K562 (cell line): Measurements from ENCODE around the gene INSL3. TPM values are rescaled to one million over a fixed set of nuclear protein-coding genes. Genes with fewer than 3 reads are reported as not detected.

Source experiments
- ATAC-seq: fragments of 200-7000 bp; cut with Tn5 transposase; 3 replicates; pipeline ENCODE4 v1.9.1; 2020; ENCODE audit warnings: moderate library complexity
- BruUV-seq: library from RNA; stranded (reverse); fragments of 400-500 nt; replicated peaks from 2 replicates; lab custom pipeline; 2021; lab: Mats Ljungman, UMichigan
- CTCF ChIA-PET: fragments of 300-600 bp; formaldehyde crosslinking; extraction: SDS; loops from one replicate; lab custom pipeline; 2021; ENCODE audit warnings: low intra/inter-chr PET ratio; lab: Yijun Ruan, JAX
- POLR2A ChIA-PET: fragments of 300-600, 350-650 bp; sonication (Branson Sonifier 250); formaldehyde crosslinking; extraction: SDS; loops from one replicate; lab custom pipeline; 2021; ENCODE audit warnings: antibody characterized with exemption, inconsistent platforms; lab: Yijun Ruan, JAX
- DNase-seq, 4 experiments: peaks; one replicate each; pipeline versions ENCODE4 v3.0.0 to v3.0.0-alpha.2; 2011 to 2018; ENCODE audit warnings: low spot score in 3 of 4, mixed read lengths in 3 of 4; ENCODE audit errors: extremely low read depth in 1 of 4
- FAIRE-seq: peaks from 2 replicates; lab custom pipeline; 2011; peaks lifted over from hg19 to GRCh38; lab: Jason Lieb, UNC
- H2AFZ ChIP-seq: 2 replicates; pipeline ENCODE4 v1.6.0; 2011; ENCODE audit warnings: low read depth, low read length, control low read depth, inconsistent platforms
- H3K27ac ChIP-seq: fragments of 200-600 bp; 3 replicates; pipeline ENCODE4 v1.8.0; 2011; ENCODE audit warnings: low read depth, mild to moderate bottlenecking, control low read depth, inconsistent platforms, low read length, moderate library complexity, mixed read lengths; ENCODE audit errors: extremely low read depth
- H3K27me3 ChIP-seq, 2 experiments: fragments of 300-600 bp in 1 of 2; 2 replicates in 1 of 2; 3 replicates in 1 of 2; pipeline versions ENCODE4 v1.6.0 to v1.8.0; 2011; ENCODE audit warnings: inconsistent platforms in 2 of 2, low read length in 2 of 2, mild to moderate bottlenecking in 1 of 2, mixed read lengths in 1 of 2, moderate library complexity in 1 of 2; ENCODE audit not compliant: control insufficient read depth in 2 of 2, insufficient read depth in 2 of 2
- H3K36me3 ChIP-seq: fragments of 300-600 bp; 3 replicates; pipeline ENCODE4 v1.8.0; 2011; ENCODE audit warnings: mild to moderate bottlenecking, low read length, inconsistent platforms; ENCODE audit not compliant: control insufficient read depth, insufficient read depth
- H3K4me1 ChIP-seq, 2 experiments: fragments of 200-600 bp in 1 of 2; replicated peaks in 1 of 2; 2 replicates in 1 of 2; 3 replicates in 1 of 2; pipeline versions ENCODE4 v1.5.1 to v1.8.0; 2011; ENCODE audit warnings: inconsistent platforms in 2 of 2, low read length in 2 of 2, mild to moderate bottlenecking in 1 of 2, mixed read lengths in 1 of 2, moderate library complexity in 1 of 2; ENCODE audit not compliant: control insufficient read depth in 2 of 2, insufficient read depth in 2 of 2
- H3K4me2 ChIP-seq: 2 replicates; pipeline ENCODE4 v1.6.1; 2011; ENCODE audit warnings: low read length, control low read depth, inconsistent platforms, mixed read lengths; ENCODE audit not compliant: insufficient read depth
- H3K4me3 ChIP-seq: fragments of 200-600 bp; sonication (generic), shearing (Covaris generic); 2 replicates; pipeline ENCODE4 v1.5.1; 2016; ENCODE audit warnings: control low read depth, inconsistent platforms
- H3K79me2 ChIP-seq: fragments of 200-600 bp; 3 replicates; pipeline ENCODE4 v1.8.0; 2011; ENCODE audit warnings: low read length, inconsistent platforms; ENCODE audit not compliant: control insufficient read depth, insufficient read depth
- H3K9ac ChIP-seq, 2 experiments: 2 replicates each; pipeline versions ENCODE4 v1.6.0 to v1.6.1; 2011; ENCODE audit warnings: low read depth in 2 of 2, low read length in 2 of 2, control low read depth in 1 of 2, inconsistent platforms in 1 of 2, mild to moderate bottlenecking in 1 of 2, mixed read lengths in 1 of 2; ENCODE audit not compliant: insufficient read depth in 1 of 2
- H3K9me1 ChIP-seq: one replicate; pipeline ENCODE4 v1.6.0; 2011; ENCODE audit warnings: inconsistent platforms, mild to moderate bottlenecking, low read length, moderate library complexity; ENCODE audit not compliant: control insufficient read depth, insufficient read depth
- H3K9me3 ChIP-seq: replicated peaks from 2 replicates; pipeline ENCODE4 v1.5.1; 2011; ENCODE audit warnings: low read depth, low read length, inconsistent platforms; ENCODE audit not compliant: control insufficient read depth, insufficient read depth
- H4K20me1 ChIP-seq: replicated peaks from 2 replicates; pipeline ENCODE4 v1.6.1; 2011; ENCODE audit warnings: low read length, inconsistent platforms, mixed read lengths; ENCODE audit not compliant: control insufficient read depth, insufficient read depth
- CBFB ChIP-seq: sonication (generic); formaldehyde crosslinking; IDR thresholded peaks from 2 replicates; pipeline ENCODE4 v1.4.0; 2020; ENCODE audit warnings: mild to moderate bottlenecking, missing genetic modification reagents
- CCAR2 ChIP-seq: fragments of 200-400 bp; formaldehyde crosslinking; IDR thresholded peaks from 2 replicates; pipeline ENCODE4 v1.6.1; 2017; ENCODE audit warnings: mild to moderate bottlenecking, low read depth, low read length
- CREBBP ChIP-seq: IDR thresholded peaks from one replicate; pipeline ENCODE4 v1.6.1; 2012; ENCODE audit warnings: low read depth, mild to moderate bottlenecking, control low read depth, inconsistent platforms, low read length
- EGR1 ChIP-seq: fragments of 450-650 bp; conservative IDR thresholded peaks from 2 replicates; pipeline ENCODE4 v1.6.1; 2017; ENCODE audit warnings: mild to moderate bottlenecking
- GABPB1 ChIP-seq: sonication (generic); formaldehyde crosslinking; IDR thresholded peaks from 2 replicates; pipeline ENCODE4 v1.8.0; 2022; ENCODE audit warnings: mild to moderate bottlenecking, missing genetic modification reagents
- HNRNPLL ChIP-seq: fragments of 200-400 bp; formaldehyde crosslinking; IDR thresholded peaks from 2 replicates; pipeline ENCODE4 v1.6.1; 2017; ENCODE audit warnings: low read length, low read depth, mild to moderate bottlenecking; ENCODE audit not compliant: poor library complexity, severe bottlenecking
- KDM1A ChIP-seq, 2 experiments: fragments of 450-650 bp; IDR thresholded peaks; 2 replicates each; pipeline ENCODE4 v1.6.1; 2016; ENCODE audit warnings: mild to moderate bottlenecking in 2 of 2
- PYGO2 ChIP-seq: fragments of 450-650 bp; IDR thresholded peaks from 2 replicates; pipeline ENCODE4 v1.6.1; 2016; ENCODE audit warnings: mild to moderate bottlenecking, missing genetic modification characterization, moderate library complexity, missing compliant biosample characterization
- ZNF121 ChIP-seq: sonication (generic); formaldehyde crosslinking; conservative IDR thresholded peaks from 2 replicates; pipeline ENCODE4 v1.8.0; 2022; ENCODE audit warnings: missing genetic modification reagents
- WGBS: fragments of 100-300 bp; shearing (Covaris generic); methylation state at CpG from one replicate; pipeline ENCODE4 v1.1.6; 2016; ENCODE audit warnings: low coverage, mixed read lengths; ENCODE audit not compliant: insufficient coverage; ENCODE audit errors: missing lambda C conversion rate; 5-methylcytosine and 5-hydroxymethylcytosine counted together
- in situ Hi-C: fragments of 300-500 bp; cut with MboI; formaldehyde crosslinking; loops from 4 replicates; pipeline ENCODE4 v1.15.0; 2018; ENCODE audit warnings: inconsistent platforms, mixed read lengths
- intact Hi-C: fragments of 100-400 bp; cut with micrococcal nuclease; formaldehyde crosslinking; loops from 2 replicates; pipeline ENCODE4 v1.14.2; 2022
- polyA plus RNA-seq, 8 experiments: library from polyadenylated mRNA; depleted of rRNA in 4 of 8; stranded (reverse) in 5 of 8; unstranded in 3 of 8; fragments of >200 nt; fragmentation: Nextera tagmentation in 2 of 8; fragmentation: Illumina TruSeq in 1 of 8; extraction: Ambion mirVana in 2 of 8; extraction: Trizol in 1 of 8; gene quantifications; 2 replicates each; pipeline versions ENCODE4 v1.2.1 to v1.2.3, GENCODE V29; 2011 to 2014; ENCODE audit warnings: inconsistent platforms in 1 of 8, missing spikeins in 1 of 8
- total RNA-seq, 7 experiments: library from RNA; depleted of rRNA in 6 of 7; stranded (reverse); fragments of >200 nt in 6 of 7; fragmentation: Illumina TruSeq in 2 of 7; extraction: Trizol in 2 of 7; gene quantifications; 2 replicates each; pipeline versions ENCODE4 v1.2.1 to v1.2.3, GENCODE V29; 2011 to 2021; ENCODE audit warnings: low replicate concordance in 1 of 7
- TF ChIP-seq, protein P1 (sequence below): conservative IDR thresholded peaks from 2 replicates; pipeline ENCODE4 v1.6.1; 2011; ENCODE audit warnings: low read depth, mild to moderate bottlenecking, low read length; ENCODE audit not compliant: control insufficient read depth
- TF ChIP-seq, protein P2 (sequence below): fragments of 250-450 bp; sonication (Bioruptor Pico); IDR thresholded peaks from 2 replicates; pipeline ENCODE4 v1.4.0; 2020; ENCODE audit warnings: mild to moderate bottlenecking, moderate library complexity

The INSL3 gene
- total and polyA plus RNA-seq, 9 of the 15 experiments (the other 6 are each of a cell fraction or from before 2014, with no cell fraction given) = not detected

DNA sequence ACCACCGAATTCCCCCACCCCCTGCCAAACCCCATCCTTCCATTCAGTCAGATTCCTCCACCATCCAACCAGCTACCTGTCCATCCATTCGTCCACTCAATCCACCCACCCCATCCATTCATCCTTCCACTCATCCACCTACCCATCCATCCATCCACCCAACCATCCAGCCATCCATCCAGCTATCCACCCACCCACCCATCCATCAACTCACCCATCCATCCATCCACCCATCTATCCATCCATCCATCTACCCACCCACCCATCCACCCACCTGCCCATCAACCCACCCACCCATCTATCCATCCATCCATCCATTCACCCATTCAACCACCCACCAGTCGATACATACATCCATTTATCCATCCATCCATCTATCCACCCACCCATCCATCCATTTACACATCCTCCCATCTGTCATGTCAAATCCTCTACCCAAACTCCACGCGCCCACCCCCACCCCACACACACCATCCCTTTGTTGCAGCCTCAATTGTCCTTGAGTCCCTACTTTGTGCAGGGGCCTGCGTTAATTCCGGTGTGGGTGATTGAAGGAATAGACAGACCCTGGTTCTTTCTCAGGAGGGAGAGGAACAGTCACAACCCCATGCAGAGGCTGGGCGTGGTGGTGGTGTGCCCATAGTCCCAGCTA is 45.1 kb upstream of the INSL3 start:
- DNase-seq (no peak), ATAC-seq (no peak), FAIRE-seq (no peak)
- no peak overlapping the region for H3K4me3 ChIP-seq
- peak overlapping the region in 1 of 2 experiments; percentile 84; a peak in 1 of 4 replicates for H3K9ac ChIP-seq
- 0 out of 2 replicates have a peak overlapping the region, but pooled peaks have one; percentile 1 for H2AFZ ChIP-seq
- peaks cover 33% of the 10 kb centered on the region for H3K36me3 ChIP-seq
- BruUV-seq = no TSS peak
- H4K20me1 ChIP-seq = peaks cover 41% of the 10 kb centered on the region
- TF ChIP-seq ZNF121 (0 out of 2 replicates have a peak, but pooled peaks have one; percentile 6), PYGO2 (tag) (no peak), KDM1A (IDR thresholded peaks at IDR 0.05) (peak in 1 of 2 experiments; percentile 50; a peak in 1 of 4 replicates), GABPB1 (CRISPR knock-in tag) (no peak), CCAR2 (peak; percentile 99), HNRNPLL (peak; percentile 77), EGR1 (peak; percentile 35; the same call in 1 of the 2 replicates), CBFB (CRISPR knock-in tag) (no peak), CREBBP (peak; percentile 48)
- TF ChIP-seq, protein P1, sequence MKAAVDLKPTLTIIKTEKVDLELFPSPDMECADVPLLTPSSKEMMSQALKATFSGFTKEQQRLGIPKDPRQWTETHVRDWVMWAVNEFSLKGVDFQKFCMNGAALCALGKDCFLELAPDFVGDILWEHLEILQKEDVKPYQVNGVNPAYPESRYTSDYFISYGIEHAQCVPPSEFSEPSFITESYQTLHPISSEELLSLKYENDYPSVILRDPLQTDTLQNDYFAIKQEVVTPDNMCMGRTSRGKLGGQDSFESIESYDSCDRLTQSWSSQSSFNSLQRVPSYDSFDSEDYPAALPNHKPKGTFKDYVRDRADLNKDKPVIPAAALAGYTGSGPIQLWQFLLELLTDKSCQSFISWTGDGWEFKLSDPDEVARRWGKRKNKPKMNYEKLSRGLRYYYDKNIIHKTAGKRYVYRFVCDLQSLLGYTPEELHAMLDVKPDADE = 0 out of 2 replicates have a peak, but pooled peaks have one; percentile 4
- TF ChIP-seq, protein P2, sequence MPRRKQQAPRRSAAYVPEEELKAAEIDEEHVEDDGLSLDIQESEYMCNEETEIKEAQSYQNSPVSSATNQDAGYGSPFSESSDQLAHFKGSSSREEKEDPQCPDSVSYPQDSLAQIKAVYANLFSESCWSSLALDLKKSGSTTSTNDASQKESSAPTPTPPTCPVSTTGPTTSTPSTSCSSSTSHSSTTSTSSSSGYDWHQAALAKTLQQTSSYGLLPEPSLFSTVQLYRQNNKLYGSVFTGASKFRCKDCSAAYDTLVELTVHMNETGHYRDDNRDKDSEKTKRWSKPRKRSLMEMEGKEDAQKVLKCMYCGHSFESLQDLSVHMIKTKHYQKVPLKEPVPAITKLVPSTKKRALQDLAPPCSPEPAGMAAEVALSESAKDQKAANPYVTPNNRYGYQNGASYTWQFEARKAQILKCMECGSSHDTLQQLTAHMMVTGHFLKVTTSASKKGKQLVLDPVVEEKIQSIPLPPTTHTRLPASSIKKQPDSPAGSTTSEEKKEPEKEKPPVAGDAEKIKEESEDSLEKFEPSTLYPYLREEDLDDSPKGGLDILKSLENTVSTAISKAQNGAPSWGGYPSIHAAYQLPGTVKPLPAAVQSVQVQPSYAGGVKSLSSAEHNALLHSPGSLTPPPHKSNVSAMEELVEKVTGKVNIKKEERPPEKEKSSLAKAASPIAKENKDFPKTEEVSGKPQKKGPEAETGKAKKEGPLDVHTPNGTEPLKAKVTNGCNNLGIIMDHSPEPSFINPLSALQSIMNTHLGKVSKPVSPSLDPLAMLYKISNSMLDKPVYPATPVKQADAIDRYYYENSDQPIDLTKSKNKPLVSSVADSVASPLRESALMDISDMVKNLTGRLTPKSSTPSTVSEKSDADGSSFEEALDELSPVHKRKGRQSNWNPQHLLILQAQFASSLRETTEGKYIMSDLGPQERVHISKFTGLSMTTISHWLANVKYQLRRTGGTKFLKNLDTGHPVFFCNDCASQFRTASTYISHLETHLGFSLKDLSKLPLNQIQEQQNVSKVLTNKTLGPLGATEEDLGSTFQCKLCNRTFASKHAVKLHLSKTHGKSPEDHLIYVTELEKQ (CRISPR knock-in tag) = no peak
- no peak overlapping the region for H3K4me2 ChIP-seq
- ChIA-PET POLR2A (interaction anchor here (0.7 to 4.2 kb wide), 7 partner anchors 14 to 436 kb away, joined by 3 to 42 read pairs (median 4); partner anchors contain the start of gene CCDC124), CTCF (no interaction called here)
- peaks cover 3% of the 10 kb centered on the region for H3K9me1 ChIP-seq
- peaks cover 17 to 53% of the 10 kb centered on the region in 2 experiments; a peak in 4 of 5 replicates for H3K4me1 ChIP-seq
- in situ Hi-C loops = loop anchor here (5.0 kb wide), 1 partner anchor 61 kb away; no protein-coding TSS in a partner anchor
- WGBS = 57% methylated on average over 8 of the region's 8 CpGs
- no peak overlapping the region for H3K27ac ChIP-seq
- no peaks in the 10 kb centered on the region for H3K27me3 ChIP-seq
- H3K79me2 ChIP-seq = peaks cover 21% of the 10 kb centered on the region
- intact Hi-C loops = loop anchor here (10.0 kb wide), 1 partner anchor 188 kb away; no protein-coding TSS in a partner anchor
- no peaks in the 10 kb centered on the region for H3K9me3 ChIP-seq
